ENCODE data around the gene HTR3E.
"Not testable (repeated sequence)": the region's sequence is repeated elsewhere in the genome, so short reads cannot be mapped to it uniquely, and the experiment has no call there.

The HTR3E gene, protein sequence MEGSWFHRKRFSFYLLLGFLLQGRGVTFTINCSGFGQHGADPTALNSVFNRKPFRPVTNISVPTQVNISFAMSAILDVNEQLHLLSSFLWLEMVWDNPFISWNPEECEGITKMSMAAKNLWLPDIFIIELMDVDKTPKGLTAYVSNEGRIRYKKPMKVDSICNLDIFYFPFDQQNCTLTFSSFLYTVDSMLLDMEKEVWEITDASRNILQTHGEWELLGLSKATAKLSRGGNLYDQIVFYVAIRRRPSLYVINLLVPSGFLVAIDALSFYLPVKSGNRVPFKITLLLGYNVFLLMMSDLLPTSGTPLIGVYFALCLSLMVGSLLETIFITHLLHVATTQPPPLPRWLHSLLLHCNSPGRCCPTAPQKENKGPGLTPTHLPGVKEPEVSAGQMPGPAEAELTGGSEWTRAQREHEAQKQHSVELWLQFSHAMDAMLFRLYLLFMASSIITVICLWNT

DNA sequence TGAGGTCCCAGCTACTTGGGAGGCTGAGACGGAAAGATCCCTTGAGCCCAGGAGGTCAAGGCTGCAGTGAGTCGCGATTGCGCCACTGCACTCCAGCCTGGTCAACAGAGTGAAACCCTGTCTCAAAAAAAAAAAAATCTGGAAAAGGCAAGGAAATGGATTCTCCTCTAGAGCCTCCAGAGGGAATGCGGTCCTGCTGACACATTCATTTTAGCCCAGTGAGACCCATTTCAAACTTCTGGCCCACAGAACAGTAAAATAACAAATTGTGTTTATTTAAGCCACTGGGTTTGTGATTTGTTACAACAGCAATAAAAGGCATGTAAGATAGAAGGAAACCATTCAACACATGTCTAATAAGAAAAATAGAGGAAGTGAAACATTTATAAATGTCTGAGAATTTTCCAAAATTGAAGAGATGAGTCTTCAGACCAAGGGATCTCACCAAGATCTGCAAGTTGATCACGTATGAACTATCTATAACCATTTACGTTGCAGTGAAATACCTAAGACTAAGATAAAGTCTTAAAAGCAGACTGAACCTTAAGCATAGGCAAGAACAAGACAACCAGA lies at the start of gene HTR3E:
TSS of gene HTR3E (plus strand) at position 254 of the 573 bp plus-strand sequence. CDS start 466 bp downstream, outside the sequence.
- no peak for DNase-seq (ENCODE audit: low read depth)

GRCh38 chr3:184050217-184050847 lies 46.5 kb upstream of the HTR3E start:
- DNase-seq (ENCODE audit: low read depth), result no peak

DNA sequence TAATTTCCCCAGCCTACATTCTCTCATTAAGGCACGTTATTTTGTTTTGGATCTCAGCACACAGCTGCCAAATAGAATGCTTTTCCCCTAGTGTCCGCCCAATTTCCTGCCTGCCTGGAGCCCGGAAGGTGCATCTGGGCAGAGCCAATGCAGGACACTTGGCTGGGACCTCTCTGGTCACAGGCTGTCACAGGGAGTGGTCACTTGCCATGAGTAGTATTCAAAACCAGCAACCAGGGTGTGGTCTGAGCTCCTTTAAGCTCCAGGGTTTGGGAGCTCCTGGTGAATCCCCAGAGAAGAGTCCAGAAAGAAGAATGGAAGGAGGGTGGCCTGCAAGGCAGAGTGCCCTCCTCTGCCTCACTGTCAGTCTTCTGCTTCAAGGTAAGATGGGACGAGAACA lies 44.1 kb upstream of the HTR3E start, which contains the start of gene HTR3C:
TSS of gene HTR3C (plus strand) at position 281 of the 400 bp plus-strand sequence. CDS start at position 315, 34 bp downstream.
- no peak for DNase-seq (ENCODE audit: low read depth)

GRCh38 chr3:184058029-184058428 lies 38.8 kb upstream of the HTR3E start:
- no peak for DNase-seq (ENCODE audit: low read depth)

DNA sequence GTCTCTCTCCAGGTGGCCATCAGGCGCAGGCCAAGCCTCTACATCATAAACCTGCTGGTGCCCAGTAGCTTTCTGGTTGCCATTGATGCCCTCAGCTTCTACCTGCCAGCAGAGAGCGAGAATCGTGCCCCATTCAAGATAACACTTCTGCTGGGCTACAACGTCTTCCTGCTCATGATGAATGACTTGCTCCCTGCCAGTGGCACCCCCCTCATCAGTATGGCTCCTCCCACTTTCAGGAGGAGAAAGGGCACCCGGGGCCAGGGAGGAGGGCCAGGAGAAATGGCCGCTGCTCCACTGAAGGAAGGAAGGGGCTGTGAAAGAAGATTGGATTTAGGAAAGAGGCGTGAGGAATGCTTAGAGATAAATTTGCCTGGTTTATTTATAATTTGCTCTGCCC lies 37.4 kb upstream of the HTR3E start:
- DNase-seq (ENCODE audit: low read depth), result no peak

- no peak for DNase-seq (ENCODE audit: low read depth)
These were observed 34.2 kb upstream of the HTR3E start for GRCh38 chr3:184062637-184063036.

- DNase-seq (ENCODE audit: low read depth), result no peak
These were observed 30.7 kb upstream of the HTR3E start for GRCh38 chr3:184066211-184066610.

- DNase-seq (ENCODE audit: low read depth), result no peak
These were observed 29.2 kb upstream of the HTR3E start for GRCh38 chr3:184067573-184068055.

DNA sequence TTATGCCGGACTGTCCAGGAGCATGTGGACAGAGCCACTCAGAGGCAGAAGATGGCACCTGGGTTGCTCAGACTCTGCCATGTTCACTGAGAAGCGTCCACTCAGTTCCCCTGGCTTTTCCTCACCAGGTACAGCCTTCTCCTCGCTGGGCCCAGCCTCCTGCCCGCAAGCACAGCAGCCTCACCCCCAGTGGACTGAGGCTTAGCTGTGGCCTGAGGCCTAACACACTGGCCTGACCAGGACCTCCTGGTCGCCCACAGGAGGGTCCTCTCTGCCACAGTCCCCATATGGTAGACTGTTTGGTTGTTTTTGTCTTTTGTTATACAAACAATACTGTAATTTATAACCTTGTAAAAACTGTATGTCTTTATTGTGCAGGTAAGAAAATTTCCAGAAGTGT lies 28.5 kb upstream of the HTR3E start:
- DNase-seq (ENCODE audit: low read depth), result no peak

DNA sequence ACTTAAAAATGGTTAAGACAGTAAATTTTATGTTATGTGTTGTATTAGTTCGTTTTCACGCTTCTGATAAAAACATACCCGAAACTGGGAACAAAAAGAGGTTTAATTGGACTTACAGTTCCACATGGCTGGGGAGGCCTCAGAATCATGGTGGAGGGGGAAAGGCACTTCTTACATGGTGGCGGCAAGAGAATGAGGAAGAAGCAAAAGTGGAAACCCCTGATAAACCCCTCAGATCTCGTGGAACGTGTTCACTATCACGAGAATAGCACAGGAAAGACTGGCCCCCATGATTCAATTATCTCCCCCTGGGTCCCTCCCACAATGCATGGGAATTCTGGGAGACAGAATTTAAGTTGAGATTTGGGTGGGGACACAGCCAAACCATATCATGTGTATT lies 25.7 kb upstream of the HTR3E start:
- DNase-seq (ENCODE audit: low read depth), result not testable (repeated sequence)

DNA sequence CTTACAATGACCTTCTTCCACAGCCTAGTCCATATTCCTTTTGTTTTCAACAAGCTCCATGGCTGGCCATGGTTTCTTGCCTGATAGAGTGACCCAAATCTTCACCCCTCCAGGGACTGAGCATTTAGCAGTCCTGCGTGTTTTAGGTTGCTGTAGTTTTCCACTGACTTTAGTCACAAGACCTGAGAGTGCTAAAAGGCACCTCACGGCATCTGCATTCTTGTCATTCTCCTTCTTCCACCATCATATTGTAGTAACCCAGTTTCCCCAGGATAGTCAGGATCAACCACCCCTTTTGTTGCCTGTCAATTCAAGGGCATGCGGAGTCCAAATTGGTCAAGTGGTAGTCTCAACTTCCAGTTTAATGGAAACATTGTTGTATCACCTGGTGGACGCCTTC lies 23.2 kb upstream of the HTR3E start:
- no peak for DNase-seq (ENCODE audit: low read depth)

GRCh38 chr3:184075901-184076300 lies 21.0 kb upstream of the HTR3E start:
- DNase-seq (ENCODE audit: low read depth), result no peak

DNA sequence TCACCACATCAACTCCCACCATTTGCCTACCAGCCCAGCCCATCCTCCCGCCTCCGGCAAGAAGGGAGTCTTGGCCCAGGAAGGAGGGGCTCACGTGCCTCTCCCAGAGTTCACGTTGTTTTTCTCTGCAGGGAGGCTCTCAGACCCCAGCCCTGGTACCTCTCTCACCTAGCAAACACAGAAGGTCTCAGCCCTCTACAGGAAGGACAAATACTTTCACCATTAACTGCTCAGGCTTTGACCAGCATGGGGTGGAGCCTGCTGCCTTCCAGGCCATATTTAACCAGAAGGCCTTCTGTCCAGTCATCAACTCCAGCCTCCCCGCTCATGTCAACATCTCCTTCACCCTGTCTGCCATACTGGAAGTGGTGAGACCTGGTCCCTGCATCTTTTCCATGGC lies 19.0 kb upstream of the HTR3E start:
- no peak for DNase-seq (ENCODE audit: low read depth)

- no peak for DNase-seq (ENCODE audit: low read depth)
These were observed 18.0 kb upstream of the HTR3E start for GRCh38 chr3:184078851-184079250.

DNA sequence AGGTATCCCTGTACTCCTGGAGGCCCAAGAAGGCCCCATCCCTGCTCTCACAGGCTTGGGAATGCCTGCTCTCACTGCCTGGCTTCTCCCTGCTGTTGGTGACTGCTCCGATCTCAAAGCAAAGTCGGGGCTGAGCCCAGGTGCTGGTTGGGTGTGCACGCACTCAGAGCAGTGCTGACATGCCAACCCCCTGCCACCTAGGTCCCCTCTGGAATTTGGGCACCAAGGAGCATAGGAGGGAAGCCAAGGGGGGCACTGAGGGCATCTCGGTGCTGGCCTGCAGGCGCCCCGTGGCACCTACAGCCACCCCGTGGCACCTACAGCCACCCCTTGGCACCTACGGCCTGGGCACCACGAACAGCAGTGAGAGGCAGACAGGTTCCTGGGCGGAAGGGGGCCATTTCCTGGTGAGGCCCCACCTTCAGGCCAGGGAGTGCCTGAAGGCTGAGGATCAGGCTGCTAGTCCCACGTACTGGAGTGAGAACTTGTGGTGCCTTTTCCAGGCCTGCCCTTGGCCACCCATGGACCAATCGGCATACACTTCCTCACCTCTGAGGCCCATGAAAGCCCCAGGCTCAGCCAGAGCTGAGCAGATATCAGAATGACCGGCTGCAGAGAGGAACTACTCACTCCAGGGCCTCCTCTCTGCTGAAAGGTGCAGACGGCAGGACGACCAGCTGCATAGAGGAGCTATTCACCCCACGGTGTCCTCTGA lies 15.6 kb upstream of the HTR3E start:
- no peak for DNase-seq (ENCODE audit: low read depth)

- DNase-seq (ENCODE audit: low read depth), result no peak
These were observed 14.8 kb upstream of the HTR3E start for GRCh38 chr3:184082034-184082433.

DNA sequence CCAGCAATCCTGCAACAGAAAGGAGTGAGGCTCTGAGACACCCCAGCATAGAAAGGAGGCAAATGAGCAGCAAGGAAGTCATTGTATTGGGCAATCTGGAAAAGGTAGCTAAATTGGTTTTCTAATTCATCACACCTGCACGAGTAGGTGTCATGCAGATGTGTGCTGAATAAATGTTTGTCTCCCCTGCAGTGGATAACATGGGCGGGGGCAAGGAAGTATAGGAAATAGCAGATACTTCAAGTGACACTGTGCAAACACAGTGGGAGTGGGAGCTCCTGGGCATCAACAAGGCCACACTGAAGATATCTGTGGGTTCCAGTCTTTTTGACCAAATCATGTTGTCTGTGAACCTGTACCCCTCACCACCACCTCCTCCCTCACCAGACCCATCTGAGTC lies 14.4 kb upstream of the HTR3E start:
- DNase-seq (ENCODE audit: low read depth), result no peak

DNA sequence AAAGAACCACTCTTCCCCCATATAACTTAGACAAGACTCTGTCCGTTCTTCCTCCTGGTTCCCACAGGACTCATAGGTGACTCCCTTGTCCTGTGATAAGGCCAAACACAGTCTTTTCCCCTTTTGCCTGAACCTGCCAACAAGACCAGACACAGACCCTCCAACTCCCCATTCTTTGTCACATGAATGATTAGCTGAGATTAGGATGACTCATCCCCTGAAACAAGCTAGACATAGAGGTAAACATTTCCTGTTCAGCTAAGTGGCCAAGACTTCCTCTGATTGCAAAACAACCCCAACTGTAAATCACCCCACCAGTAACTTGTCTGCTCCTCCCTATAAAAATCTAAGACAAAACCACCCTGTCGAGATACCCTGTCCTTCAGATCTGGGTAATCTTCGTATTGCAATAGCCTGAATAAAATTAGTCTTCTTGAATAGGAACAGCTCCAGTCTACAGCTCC lies 11.4 kb upstream of the HTR3E start:
- no peak for DNase-seq (ENCODE audit: low read depth)

GRCh38 chr3:184092199-184092598 lies 4.7 kb upstream of the HTR3E start:
- no peak for DNase-seq (ENCODE audit: low read depth)

DNA sequence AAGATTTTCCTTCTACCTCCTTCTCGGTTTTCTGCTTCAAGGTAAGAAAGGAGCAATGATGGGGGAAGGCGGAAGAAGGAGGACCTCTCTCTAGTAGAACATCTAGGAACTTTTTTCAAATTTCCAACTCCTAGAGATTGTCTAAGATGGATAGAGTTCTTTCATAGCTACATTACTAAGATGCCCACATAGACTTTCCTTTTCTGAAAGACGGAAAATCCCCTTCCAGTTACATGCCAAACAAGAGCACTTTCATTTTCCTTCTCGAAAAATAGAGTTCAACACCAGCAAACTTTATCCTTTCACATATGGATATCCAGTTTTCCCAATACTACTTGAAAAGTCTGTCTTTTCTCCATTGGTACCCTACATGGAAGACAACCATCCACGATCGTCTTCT lies 692 bp downstream of the HTR3E start:
- DNase-seq (ENCODE audit: low read depth), result no peak

DNA sequence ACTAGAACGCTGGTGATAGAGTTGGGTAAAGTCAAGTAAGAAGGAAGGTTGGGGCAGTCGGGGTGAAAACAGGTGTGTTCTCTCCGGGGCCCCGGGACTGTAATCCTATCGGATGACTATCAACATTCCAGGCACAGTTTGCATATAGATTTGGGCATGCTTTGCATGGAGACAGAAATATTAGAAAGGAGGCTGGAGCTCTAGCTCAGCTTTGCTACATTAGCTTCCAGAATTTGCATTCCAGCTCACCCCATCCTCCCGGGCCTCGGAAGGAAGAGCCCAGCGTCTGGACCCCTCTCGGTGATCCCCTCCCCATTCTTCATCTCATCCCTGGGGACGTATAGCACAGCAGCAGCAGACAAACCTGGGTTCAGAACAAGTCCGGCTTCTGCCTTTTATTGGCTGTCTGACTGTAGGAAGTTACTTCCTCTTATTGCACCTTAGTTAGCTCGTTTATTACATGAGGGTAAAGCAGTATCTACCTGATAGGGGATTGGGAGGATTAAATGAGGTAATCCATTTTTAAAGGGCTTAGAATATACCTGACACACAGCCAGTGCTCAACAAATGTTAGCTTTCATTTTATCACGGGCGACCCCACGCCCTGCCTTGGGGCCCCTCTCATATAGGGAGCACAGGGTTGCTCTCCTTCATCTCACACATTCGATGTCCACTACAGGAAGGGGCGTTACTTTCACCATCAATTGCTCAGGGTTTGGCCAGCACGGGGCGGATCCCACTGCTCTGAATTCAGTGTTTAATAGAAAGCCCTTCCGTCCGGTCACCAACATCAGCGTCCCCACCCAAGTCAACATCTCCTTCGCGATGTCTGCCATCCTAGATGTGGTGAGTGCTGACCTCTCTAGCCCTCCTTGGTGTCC lies 3.2 kb downstream of the HTR3E start:
- DNase-seq (ENCODE audit: low read depth), result no peak

Data from stimulated activated CD4-positive, alpha-beta T cell treated with anti-CD3 and anti-CD28 coated beads, Interleukin-2, amount 100 ng/mL, for 4 hours (primary cell).